NCI-H1092 (cell line): ENCODE measurements around the gene GSTT2B.
"Not testable (repeated sequence)": the region's sequence is repeated elsewhere in the genome, so short reads cannot be mapped to it uniquely, and the experiment has no call there.

Source experiments
- DNase-seq: peaks from one replicate; lab custom pipeline; 2025; lab: John Stamatoyannopoulos, UW

GSTT2B gene

DNA sequence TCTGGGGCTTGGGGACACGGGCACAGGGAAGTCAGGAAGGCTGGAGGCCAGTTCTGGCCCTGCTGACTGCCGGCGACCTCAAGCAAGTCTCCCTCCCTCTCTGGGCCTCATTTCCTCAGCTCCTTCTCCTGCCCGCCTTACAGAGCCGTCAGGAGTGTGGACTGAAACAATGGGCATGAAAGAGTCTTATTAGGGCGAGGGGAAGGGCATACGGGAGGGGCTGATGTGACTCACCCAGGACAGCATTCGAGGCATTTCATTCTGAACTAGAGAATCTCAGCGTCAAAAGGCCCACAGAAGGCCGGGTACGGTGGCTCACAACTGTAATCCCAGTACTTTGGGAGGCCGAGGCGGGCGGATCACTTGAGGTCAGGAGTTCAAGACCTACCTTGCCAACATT is 20.8 kb downstream of the GSTT2B start:
- not testable (repeated sequence) for DNase-seq

- no peak for DNase-seq
These were observed 22.0 kb downstream of the GSTT2B start for GRCh38 chr22:23939017-23939357.

GRCh38 chr22:23938328-23939016 is 22.5 kb downstream of the GSTT2B start:
- DNase-seq = no peak

DNA sequence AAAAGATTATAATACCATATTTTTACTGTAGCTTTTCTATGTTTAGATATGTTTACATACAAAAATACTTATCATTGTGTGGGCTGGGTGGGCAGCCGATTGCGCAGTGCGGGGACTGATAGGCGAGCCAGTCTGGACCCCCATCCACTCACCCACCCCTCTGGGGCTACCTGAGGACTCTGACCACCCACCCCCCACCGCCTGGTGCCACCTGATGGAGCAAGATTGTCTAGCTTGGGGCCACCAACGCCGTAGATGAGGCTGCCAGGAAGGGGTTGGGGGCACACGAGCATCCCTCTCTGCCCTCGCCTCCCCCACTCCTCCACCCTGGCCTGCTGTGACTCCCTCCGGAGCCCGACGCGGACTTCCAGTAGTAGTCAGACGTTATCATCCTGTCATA is 34.4 kb downstream of the GSTT2B start:
- DNase-seq = no peak

DNA sequence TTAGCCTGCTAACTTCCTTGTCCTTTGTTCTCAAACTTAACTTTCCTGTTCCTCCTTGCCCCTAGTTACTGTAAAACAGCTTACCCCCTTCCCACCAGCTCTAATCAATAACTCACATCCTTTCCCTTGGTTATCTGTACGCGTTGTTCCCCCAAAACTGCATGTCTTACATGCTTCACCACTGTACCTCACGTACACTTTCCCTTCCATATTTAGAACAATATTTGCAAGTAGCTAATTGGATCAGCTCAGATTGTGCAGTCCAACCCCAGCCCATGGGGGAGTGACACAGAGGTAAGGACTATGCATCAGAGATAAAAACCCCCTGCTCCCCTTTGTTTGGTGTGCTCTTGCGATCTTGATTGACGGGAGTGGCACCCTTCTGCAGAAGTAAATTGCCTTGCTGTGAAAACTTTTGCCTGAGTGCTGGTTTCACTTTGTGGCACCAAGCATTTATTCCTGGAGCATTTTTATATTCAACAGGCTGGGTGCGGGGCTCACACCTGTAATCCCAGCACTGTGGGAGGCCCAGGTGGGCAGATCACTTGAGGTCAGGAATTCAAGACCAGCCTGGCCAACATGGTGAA is 35.9 kb downstream of the GSTT2B start:
- no peak for DNase-seq

DNA sequence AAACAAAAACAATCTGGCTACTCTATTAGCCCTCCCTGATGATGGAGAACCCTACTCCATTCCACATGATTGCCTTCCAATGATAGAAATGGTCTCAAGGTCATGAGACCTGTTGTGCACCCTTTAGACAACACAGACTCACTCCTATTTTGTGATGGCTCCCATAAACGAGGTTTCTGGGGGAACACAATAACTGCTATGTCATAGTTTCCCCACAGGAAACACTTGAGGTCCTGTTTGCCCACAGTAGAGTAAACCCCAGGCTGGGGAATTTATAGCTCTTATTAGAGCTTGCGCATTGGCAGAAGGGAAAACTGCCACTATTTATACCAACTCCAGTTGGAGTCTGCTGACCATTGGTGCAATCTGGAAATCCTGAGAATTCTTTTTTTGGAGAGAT is 38.1 kb downstream of the GSTT2B start:
- no peak for DNase-seq

DNA sequence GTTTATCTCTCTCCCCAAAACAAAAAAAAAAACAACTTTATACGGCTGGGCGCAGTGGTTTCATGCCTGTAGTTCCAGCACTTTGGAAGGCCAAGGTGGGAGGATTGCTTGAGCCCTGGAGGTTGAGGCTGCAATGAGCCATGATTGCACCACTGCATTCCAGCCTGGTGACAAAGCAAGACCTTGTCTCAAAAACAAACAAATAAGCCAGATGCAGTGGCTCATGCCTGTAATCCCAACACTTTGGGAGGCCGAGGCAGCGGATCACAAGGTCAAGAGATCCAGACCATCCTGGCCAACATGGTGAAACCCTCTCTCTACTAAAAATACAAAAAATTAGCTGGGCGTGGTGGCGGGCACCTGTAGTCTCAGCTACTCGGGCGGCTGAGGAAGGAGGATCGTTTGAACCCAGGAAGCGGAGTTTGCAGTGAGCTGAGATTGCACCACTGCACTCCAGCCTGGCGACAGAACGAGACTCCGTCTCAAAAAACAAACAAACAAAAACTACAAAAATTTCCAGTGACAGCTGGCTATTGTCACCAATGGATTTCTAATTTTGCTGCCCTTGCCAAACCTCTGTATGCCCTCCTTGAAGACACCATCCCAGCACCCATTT is 39.3 kb downstream of the GSTT2B start:
- DNase-seq = not testable (repeated sequence)

GRCh38 chr22:23920267-23920611 is 40.8 kb downstream of the GSTT2B start:
- not testable (repeated sequence) for DNase-seq

DNA sequence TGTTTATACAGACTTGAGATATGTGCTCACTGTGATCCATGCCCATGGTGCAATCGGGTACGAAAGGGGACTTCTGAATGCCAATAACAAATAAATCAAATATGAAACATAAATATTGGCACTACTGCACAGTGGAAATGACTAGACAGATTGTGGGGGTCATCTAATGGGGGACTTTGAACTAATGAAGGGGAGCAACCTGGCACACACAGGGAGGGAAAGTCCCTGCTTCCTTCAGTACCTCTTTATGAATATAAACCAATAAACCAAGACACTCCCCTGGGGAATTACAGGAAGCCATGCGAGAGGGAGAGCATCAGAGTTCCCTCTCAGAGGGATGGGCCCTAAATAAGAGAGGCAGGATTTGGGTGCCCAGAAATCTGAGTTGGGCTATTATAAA is 45.7 kb downstream of the GSTT2B start:
- no peak for DNase-seq

- peak; percentile 99 for DNase-seq
These were observed 47.2 kb downstream of the GSTT2B start for GRCh38 chr22:23913661-23914353.

DNA sequence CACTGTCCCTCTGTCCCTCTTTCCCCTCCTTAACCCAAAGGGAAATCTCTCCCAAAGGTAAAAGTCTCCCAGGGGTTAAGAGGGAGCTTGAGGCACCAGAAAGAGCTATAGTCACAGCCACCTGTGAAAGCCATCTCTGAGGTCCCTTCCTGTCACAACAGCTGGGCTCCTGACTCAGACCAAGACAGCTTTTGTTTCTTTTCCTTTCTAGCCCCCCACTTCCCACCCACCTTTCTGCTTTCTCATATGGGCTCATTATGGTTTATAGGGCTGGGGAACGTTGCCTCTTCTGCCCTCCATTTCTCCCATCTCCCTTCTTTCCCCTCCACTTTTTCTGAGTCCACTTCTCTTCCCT is 47.7 kb downstream of the GSTT2B start:
- DNase-seq = no peak

DNA sequence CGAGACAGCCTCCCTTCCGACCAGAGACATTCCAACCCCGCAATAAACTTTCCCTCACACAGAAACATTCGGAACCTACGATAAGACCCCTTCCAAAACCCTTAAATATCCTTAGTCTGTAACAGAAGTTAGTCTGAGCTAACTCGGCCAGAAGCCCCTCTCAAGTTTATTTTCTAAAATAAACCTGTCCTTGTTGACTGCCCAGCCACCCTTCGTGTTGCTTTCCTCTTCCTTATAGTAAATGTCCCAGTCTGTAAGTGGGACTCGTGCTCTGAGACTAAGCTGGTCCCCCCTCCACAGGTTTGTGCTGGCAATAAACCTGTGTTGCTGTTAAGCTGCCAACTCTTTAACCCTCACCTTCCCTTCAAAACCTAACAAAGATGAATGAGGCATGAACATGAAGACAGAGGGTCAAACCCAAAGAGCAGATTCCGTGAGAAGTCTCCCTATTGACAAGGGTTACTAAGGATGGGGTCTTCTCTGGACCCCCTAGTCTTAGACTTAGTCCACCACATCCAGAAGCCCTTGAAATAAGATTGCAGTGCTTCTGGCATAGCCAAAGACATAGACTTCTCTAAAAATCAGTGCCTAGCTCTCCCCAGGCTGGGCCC is 48.6 kb downstream of the GSTT2B start:
- DNase-seq = no peak

DNA sequence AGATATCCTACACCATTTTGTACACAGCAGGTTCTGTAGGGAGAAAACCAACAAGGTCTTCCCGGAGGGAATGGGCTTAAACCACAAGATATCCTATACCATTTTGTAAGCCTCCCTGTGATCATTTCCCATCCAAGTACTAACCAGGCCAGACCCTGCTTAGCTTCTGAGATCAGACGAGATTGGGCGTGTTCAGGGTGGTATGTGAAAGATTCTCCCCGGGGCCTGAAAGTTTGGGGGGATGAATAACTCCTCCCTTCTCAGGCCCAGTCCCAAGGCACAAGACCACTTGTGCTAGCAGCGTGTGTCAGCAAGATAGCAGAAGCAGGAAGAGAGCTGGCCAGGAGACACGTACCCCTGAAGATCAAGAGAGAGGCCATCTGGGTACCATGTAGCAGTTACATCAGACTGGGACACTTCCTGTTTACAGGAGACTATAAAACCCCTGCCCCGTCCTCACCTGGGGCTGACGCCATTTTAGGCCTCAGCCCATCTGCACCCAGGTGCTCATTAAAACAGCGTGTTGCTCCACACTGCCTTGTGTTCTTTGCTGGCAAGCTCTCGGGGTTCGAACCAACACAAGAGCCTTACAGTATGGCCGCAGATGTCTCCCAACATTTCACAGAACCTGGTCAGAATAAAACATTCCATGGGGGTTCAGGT is 49.5 kb downstream of the GSTT2B start:
- DNase-seq = no peak

DNA sequence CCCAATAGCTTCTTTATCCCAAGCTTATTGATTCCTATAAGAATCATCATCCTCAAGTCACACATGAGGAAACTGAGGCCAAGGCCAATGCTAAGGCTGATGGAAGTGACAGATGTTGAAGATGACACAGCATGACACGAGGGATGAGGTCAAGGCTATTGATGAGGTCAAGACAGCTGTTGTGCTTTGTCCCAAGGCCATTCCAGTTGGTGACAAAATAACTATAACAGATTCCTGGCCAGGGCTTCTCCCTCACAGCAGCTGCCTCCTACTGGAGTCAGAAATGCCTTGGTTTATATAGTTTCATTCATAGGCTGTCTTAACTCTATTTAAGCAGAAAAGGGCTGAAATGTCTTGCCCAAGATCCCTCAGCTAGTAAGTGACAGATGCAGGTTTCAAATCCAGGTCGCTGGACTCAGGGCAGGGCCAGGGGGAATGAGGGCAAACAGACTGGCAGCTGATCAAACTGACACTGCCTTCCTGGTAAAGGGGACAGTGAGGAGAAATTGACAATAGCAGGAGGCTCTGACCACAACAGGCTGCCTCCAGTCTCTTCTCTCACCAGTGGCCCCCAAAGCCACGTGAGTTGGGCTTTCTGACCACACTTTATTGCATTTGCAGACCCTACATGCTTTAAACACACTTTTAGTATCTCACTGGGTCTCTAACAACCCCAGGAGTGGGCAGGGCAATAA is 50.4 kb downstream of the GSTT2B start:
- no peak for DNase-seq

DNA sequence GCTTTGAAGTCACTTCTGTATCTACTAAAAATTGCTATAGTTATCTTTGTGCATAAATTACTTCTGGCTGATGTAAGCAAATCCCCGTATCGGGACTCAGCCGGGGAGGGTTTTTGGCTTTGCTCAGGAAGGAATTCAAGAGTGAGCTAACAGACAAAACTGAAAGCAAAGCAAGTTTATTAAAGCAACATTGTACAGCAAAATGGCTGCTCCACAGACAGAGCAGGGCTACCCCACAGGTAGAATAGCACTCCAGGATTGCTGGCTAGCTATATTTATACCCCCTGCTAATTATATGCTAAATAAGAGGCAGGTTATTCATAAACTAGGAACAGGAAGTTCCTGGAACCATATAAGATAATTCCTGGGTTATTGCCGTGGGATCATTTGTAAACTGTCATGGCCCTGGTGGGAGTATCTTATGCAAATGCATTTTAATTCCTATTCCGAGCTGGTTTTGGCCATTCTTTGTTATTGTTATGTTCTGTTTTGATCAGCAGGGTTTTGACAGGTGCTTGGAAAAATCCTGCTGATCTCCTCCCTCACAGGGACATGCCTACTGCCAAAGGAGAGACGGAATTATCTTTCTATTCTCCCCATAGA is 51.6 kb downstream of the GSTT2B start:
- no peak for DNase-seq

GRCh38 chr22:23908587-23909205 is 52.3 kb downstream of the GSTT2B start:
- DNase-seq = no peak

GRCh38 chr22:23907423-23907822 is 53.6 kb downstream of the GSTT2B start:
- DNase-seq = not testable (repeated sequence)
